ENCODE measurements around the gene ETDC. TPM values are rescaled to one million over a fixed set of nuclear protein-coding genes. Genes with fewer than 3 reads are reported as not detected.
"Not testable (repeated sequence)": the region's sequence is repeated elsewhere in the genome, so short reads cannot be mapped to it uniquely, and the experiment has no call there.

ETDC gene
- total RNA-seq, 2 donors from 2014 or later = not detected

DNA sequence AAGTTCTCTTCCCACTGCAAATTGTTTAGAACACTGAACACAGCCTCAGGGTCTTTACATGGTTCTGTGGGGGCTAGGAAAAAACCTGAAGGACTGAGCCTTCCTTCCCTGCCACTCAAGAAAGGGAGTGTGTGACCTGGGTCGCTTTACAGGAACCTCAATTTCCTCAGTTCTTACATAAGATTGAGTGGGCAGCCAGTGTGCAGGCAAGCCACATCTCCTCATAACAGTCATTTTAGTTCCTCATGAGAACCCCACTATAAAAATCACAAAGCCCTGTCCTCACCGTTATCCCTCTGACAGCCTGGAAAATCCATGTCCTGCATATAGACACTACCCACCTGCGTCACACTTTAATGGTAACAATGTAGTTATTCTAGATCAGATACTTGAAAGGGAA is 2.1 kb upstream of the ETDC start:
- no peaks in the 10 kb centered on the region for H3K4me1 ChIP-seq (replicated peaks)
- DNase-seq (ENCODE audit: low spot score) = no peak
- no peak overlapping the region for H3K4me3 ChIP-seq
- H3K27me3 ChIP-seq (replicated peaks; ENCODE audit: insufficient read depth) = no peaks in the 10 kb centered on the region
- TF ChIP-seq, protein P1, sequence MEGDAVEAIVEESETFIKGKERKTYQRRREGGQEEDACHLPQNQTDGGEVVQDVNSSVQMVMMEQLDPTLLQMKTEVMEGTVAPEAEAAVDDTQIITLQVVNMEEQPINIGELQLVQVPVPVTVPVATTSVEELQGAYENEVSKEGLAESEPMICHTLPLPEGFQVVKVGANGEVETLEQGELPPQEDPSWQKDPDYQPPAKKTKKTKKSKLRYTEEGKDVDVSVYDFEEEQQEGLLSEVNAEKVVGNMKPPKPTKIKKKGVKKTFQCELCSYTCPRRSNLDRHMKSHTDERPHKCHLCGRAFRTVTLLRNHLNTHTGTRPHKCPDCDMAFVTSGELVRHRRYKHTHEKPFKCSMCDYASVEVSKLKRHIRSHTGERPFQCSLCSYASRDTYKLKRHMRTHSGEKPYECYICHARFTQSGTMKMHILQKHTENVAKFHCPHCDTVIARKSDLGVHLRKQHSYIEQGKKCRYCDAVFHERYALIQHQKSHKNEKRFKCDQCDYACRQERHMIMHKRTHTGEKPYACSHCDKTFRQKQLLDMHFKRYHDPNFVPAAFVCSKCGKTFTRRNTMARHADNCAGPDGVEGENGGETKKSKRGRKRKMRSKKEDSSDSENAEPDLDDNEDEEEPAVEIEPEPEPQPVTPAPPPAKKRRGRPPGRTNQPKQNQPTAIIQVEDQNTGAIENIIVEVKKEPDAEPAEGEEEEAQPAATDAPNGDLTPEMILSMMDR (IDR thresholded peaks at IDR 0.05) = no peak
- TF ChIP-seq POLR2A (IDR thresholded peaks at IDR 0.05) (no peak), POLR2AphosphoS5 (IDR thresholded peaks at IDR 0.05) (no peak)
- WGBS = 94% methylated on average over 3 of the region's 3 CpGs
- no peaks in the 10 kb centered on the region for H3K9me3 ChIP-seq
- H3K27ac ChIP-seq = no peak overlapping the region
- intact Hi-C loops (cut with DNase I) = no loop called here
- H3K36me3 ChIP-seq = no peaks in the 10 kb centered on the region

DNA sequence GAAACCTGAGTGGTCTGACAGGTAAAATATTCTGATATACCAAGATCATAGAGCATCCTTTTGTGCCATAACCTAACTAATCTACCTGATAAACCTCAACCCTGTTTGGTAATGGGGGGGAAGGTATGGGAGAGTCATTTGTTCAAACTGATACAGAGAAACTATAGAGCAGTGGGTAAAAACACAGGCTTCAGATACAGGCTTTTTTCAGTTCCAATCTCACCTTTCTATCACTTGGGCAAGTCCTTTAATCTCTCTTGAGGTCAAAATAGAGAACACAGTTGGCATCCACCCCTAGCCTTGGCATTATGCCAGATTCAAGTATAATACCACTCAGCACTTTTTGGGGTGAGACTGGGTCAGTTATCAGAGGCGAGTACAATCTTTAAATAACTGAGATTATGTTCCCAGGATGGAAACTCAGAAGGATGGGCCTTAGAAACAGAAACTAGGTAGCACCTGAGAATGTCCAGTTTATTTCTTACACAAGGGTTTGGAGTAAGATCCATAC is 880 bp upstream of the ETDC start:
- H3K4me1 ChIP-seq (replicated peaks) = no peaks in the 10 kb centered on the region
- 67% methylated on average over 1 of the region's 1 CpG for WGBS
- no peak for DNase-seq (ENCODE audit: low spot score)
- H3K27ac ChIP-seq = no peak overlapping the region
- H3K36me3 ChIP-seq = no peaks in the 10 kb centered on the region
- intact Hi-C loops (cut with DNase I) = no loop called here
- no peaks in the 10 kb centered on the region for H3K9me3 ChIP-seq
- no peaks in the 10 kb centered on the region for H3K27me3 ChIP-seq (replicated peaks; ENCODE audit: insufficient read depth)
- TF ChIP-seq, protein P1 (IDR thresholded peaks at IDR 0.05) = no peak
- TF ChIP-seq POLR2A (IDR thresholded peaks at IDR 0.05) (no peak), POLR2AphosphoS5 (IDR thresholded peaks at IDR 0.05) (no peak)
- H3K4me3 ChIP-seq = no peak overlapping the region

DNA sequence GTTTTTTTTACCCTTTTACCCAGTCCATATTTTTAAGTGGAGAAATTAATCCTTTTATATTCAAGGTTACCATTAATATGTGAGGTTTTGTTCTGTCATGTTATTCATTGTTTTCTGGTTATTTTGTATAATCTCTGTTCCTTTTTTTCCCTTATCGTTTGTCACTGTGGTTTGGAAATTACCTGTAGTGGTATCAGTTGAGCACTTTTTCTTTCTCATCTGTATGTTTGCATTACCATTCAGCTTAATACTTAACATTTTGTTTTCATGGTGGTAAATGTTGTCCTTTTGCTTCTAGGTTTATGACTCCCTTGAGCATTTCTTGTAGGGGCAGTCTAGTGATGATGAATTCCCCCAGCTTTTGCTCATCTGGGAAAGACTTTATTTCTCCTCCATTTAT is 6.6 kb downstream of the ETDC start:
- Histone ChIP-seq H3K27me3 (replicated peaks; ENCODE audit: insufficient read depth) (no peaks in the 10 kb centered on the region), H3K4me1 (replicated peaks) (no peaks in the 10 kb centered on the region), H3K4me3 (no peak overlapping the region), H3K36me3 (no peaks in the 10 kb centered on the region), H3K9me3 (no peaks in the 10 kb centered on the region), H3K27ac (no peak overlapping the region)
- TF ChIP-seq POLR2A (IDR thresholded peaks at IDR 0.05) = no peak
- TF ChIP-seq POLR2AphosphoS5 (IDR thresholded peaks at IDR 0.05) = no peak
- TF ChIP-seq, protein P1 (IDR thresholded peaks at IDR 0.05) = no peak
- intact Hi-C loops (cut with DNase I) = no loop called here
- no peak for DNase-seq (ENCODE audit: low spot score)
- 93% methylated on average over 1 of the region's 1 CpG for whole genome bisulfite sequencing

DNA sequence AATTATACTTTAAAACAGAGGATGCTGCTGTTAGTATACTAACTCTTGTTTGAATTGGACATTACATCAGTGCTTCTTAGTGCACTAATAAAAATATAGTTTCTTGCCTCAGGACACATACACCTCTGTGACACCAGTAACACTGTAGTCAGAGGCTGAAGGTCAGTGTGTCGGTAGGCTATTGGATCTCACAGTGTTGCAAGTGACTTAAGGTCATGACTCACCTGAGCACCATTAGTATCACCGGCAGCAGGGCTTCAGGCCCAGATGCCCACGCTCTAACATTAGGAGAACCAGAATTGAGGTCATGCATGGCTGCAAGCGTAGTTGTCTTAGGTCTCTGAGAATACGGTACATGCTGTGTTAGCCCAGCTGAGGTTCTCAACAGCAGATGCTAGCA is 15.2 kb downstream of the ETDC start:
- WGBS = 100% methylated on average over 5 of the region's 5 CpGs
- Histone ChIP-seq H3K36me3 (no peaks in the 10 kb centered on the region), H3K4me1 (replicated peaks) (no peaks in the 10 kb centered on the region), H3K9me3 (no peaks in the 10 kb centered on the region), H3K4me3 (no peak overlapping the region), H3K27me3 (replicated peaks; ENCODE audit: insufficient read depth) (no peaks in the 10 kb centered on the region), H3K27ac (no peak overlapping the region)
- DNase-seq (ENCODE audit: low spot score) = no peak
- intact Hi-C loops (cut with DNase I) = no loop called here
- TF ChIP-seq, protein P1 (IDR thresholded peaks at IDR 0.05) = no peak
- TF ChIP-seq POLR2A (IDR thresholded peaks at IDR 0.05) (no peak), POLR2AphosphoS5 (IDR thresholded peaks at IDR 0.05) (no peak)

DNA sequence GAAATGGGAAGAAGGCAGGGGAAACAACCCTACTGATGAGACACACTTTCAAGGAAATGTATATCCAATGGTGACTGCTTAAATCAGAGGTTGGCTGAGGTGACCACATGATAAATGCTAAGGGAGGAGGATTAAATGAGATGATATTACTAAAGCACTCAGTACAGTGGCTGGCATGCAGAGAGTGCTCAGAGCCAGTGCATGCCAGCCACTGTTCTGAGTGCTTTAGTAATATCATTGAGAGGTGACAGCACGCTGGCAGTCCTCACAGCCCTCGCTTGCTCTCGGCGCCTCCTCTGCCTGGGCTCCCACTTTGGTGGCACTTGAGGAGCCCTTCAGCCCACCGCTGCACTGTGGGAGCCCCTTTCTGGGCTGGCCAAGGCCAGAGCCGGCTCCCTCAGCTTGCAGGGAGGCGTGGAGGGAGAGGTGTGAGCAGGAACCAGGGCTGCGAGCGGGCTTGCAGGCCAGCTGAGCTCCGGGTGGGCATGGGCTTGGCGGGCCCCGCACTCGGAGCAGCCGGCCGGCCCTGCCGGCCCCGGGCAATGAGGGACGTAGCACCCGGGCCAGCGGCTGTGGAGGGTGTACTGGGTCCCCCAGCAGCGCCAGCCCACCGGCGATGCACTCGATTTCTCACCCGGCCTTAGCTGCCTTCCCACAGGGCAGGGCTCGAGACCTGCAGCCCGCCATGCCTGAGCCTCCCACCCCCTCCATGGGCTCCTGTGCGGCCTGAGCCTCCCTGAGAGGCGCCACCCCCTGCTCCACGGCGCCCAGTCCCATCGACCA is 15.9 kb downstream of the ETDC start:
- not testable (repeated sequence) for DNase-seq (ENCODE audit: low spot score)

More for the DNA sequence above, 15.9 kb downstream of the ETDC start:
- H3K9me3 ChIP-seq; H3K27ac ChIP-seq; H3K4me3 ChIP-seq; H3K36me3 ChIP-seq; H3K4me1 ChIP-seq (replicated peaks); intact Hi-C loops (cut with DNase I); H3K27me3 ChIP-seq (replicated peaks; ENCODE audit: insufficient read depth): not testable (repeated sequence)
- 100% methylated on average over 1 of the region's 32 CpGs for WGBS

Measured in prostate gland (tissue), 2 donors.